HepG2 (cell line): Measurements from ENCODE around the gene TANGO6. TPM values are rescaled to one million over a fixed set of nuclear protein-coding genes. Genes with fewer than 3 reads are reported as not detected.

Experiments
- BORCS8-MEF2B ChIP-seq: sonication (generic); formaldehyde crosslinking; IDR thresholded peaks from 2 replicates; pipeline ENCODE4 v1.8.0; 2022; ENCODE audit warnings: mild to moderate bottlenecking, missing genetic modification reagents
- CHCHD3 ChIP-seq: sonication (generic); formaldehyde crosslinking; IDR thresholded peaks from 2 replicates; pipeline ENCODE4 v1.8.0; 2022; ENCODE audit warnings: mild to moderate bottlenecking, missing genetic modification reagents, moderate library complexity
- DR1 ChIP-seq: sonication (generic); formaldehyde crosslinking; IDR thresholded peaks from 2 replicates; pipeline ENCODE4 v1.8.0; 2021; ENCODE audit warnings: mild to moderate bottlenecking, missing genetic modification reagents, inconsistent platforms
- GFI1 ChIP-seq: sonication (generic); formaldehyde crosslinking; IDR thresholded peaks from 2 replicates; pipeline ENCODE4 v1.5.0; 2020; ENCODE audit warnings: missing genetic modification reagents, mild to moderate bottlenecking, borderline replicate concordance
- KAT7 ChIP-seq: IDR thresholded peaks from 2 replicates; pipeline ENCODE4 v1.6.1; 2018; ENCODE audit warnings: borderline replicate concordance, missing compliant biosample characterization
- KLF13 ChIP-seq: sonication (generic); formaldehyde crosslinking; IDR thresholded peaks from 2 replicates; pipeline ENCODE4 v1.4.0; 2020; ENCODE audit warnings: mild to moderate bottlenecking, missing genetic modification reagents
- MAZ ChIP-seq, 2 experiments: sonication (generic) in 1 of 2; formaldehyde crosslinking in 1 of 2; IDR thresholded peaks; 2 replicates each; pipeline versions ENCODE4 v1.5.0 to v1.6.1; 2012 to 2020; ENCODE audit warnings: low read depth in 2 of 2, mild to moderate bottlenecking in 2 of 2, borderline replicate concordance in 1 of 2, improper control_type of control experiment in 1 of 2, low read length in 1 of 2, missing genetic modification reagents in 1 of 2, moderate library complexity in 1 of 2
- NFE2L1 ChIP-seq: sonication (generic); formaldehyde crosslinking; IDR thresholded peaks from 2 replicates; pipeline ENCODE4 v1.4.0; 2020; ENCODE audit warnings: missing genetic modification reagents, mild to moderate bottlenecking, borderline replicate concordance
- PHF8 ChIP-seq: sonication (generic); formaldehyde crosslinking; IDR thresholded peaks from 2 replicates; pipeline ENCODE4 v1.5.0; 2020; ENCODE audit warnings: missing genetic modification reagents
- POLR2G ChIP-seq: fragments of 200-400 bp; formaldehyde crosslinking; IDR thresholded peaks from 2 replicates; pipeline ENCODE4 v1.6.1; 2018; ENCODE audit warnings: mild to moderate bottlenecking, low read depth, low read length, moderate library complexity
- RARG ChIP-seq: sonication (generic); formaldehyde crosslinking; IDR thresholded peaks from 2 replicates; pipeline ENCODE4 v1.4.0; 2020; ENCODE audit warnings: low read depth, mild to moderate bottlenecking, missing genetic modification reagents
- YEATS4 ChIP-seq: sonication (generic); formaldehyde crosslinking; IDR thresholded peaks from 2 replicates; pipeline ENCODE4 v1.4.0; 2020; ENCODE audit warnings: missing genetic modification reagents, borderline replicate concordance
- ZNF251 ChIP-seq: sonication (generic); formaldehyde crosslinking; IDR thresholded peaks from 2 replicates; pipeline ENCODE4 v1.9.0; 2021; ENCODE audit warnings: mild to moderate bottlenecking, missing genetic modification reagents
- polyA plus RNA-seq, 8 experiments: library from polyadenylated mRNA; depleted of rRNA in 3 of 8; stranded (reverse) in 7 of 8; unstranded in 1 of 8; fragments of >200 nt; fragmentation: Illumina TruSeq in 4 of 8; extraction: Trizol in 4 of 8; gene quantifications; 2 replicates each; pipeline versions ENCODE4 v1.2.1 to v1.2.3, GENCODE V29; 2011 to 2016; ENCODE audit warnings: low read depth in 4 of 8, missing spikeins in 1 of 8, mixed read lengths in 1 of 8; ENCODE audit not compliant: insufficient read depth in 1 of 8
- total RNA-seq, 5 experiments: library from RNA; depleted of rRNA; stranded (reverse); fragments of >200 nt; fragmentation: Illumina TruSeq; extraction: Trizol; gene quantifications; 2 replicates each; pipeline ENCODE4 v1.2.3, GENCODE V29; 2016; ENCODE audit warnings: low read depth in 1 of 5
- TF ChIP-seq, protein P1 (sequence below): sonication (generic); formaldehyde crosslinking; IDR thresholded peaks from 2 replicates; pipeline ENCODE4 v1.4.0; 2020; ENCODE audit warnings: missing genetic modification reagents
- TF ChIP-seq, protein P2 (sequence below): sonication (generic); formaldehyde crosslinking; IDR thresholded peaks from 2 replicates; pipeline ENCODE4 v1.4.0; 2020; ENCODE audit warnings: missing genetic modification reagents
- TF ChIP-seq, protein P3 (sequence below): IDR thresholded peaks from 2 replicates; pipeline ENCODE4 v1.4.0; 2020; ENCODE audit warnings: mild to moderate bottlenecking, missing genetic modification reagents
- TF ChIP-seq, protein P4 (sequence below): IDR thresholded peaks from 2 replicates; pipeline ENCODE4 v1.6.1; 2016; ENCODE audit warnings: missing genetic modification reagents, missing compliant biosample characterization
- TF ChIP-seq, protein P5 (sequence below): sonication (generic); formaldehyde crosslinking; IDR thresholded peaks from 2 replicates; pipeline ENCODE4 v1.5.0; 2020; ENCODE audit warnings: mild to moderate bottlenecking, missing genetic modification reagents
- TF ChIP-seq, protein P6 (sequence below): fragments of 450-650 bp; IDR thresholded peaks from 2 replicates; pipeline ENCODE4 v1.6.1; 2016

TANGO6 gene
- total and polyA plus RNA-seq, 2 of the 13 experiments (the other 11 are each of a cell fraction or from before 2014, with no cell fraction given) = 7.2 to 13.3 TPM

DNA sequence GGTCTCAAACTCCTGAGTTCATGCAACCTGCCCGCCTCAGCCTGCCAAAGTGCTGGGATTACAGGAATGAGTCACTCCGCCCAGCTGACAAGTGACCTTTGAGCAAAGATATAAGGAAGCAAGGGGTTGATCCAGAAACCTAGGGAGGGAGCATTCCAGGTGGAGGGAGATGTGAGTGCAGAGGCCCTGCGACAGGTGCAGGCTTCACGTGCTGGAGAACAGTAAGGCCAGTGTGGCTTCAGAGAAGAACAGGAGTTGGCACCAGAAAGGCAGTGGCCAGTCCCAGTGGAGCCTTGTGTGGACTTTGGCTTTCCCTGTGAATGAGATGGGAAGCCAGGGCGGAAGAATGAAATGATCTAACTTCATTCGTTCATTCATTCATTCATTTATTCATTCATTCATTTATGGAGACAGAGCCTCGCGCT is 188.6 kb downstream of the TANGO6 start (continued):
- TF ChIP-seq MAZ (IDR thresholded peaks at IDR 0.05; ENCODE audit: borderline replicate concordance, low read depth, low read length) = no peak
- no peak for TF ChIP-seq MAZ (CRISPR knock-in tag; IDR thresholded peaks at IDR 0.05; ENCODE audit: low read depth)
- TF ChIP-seq, protein P1, sequence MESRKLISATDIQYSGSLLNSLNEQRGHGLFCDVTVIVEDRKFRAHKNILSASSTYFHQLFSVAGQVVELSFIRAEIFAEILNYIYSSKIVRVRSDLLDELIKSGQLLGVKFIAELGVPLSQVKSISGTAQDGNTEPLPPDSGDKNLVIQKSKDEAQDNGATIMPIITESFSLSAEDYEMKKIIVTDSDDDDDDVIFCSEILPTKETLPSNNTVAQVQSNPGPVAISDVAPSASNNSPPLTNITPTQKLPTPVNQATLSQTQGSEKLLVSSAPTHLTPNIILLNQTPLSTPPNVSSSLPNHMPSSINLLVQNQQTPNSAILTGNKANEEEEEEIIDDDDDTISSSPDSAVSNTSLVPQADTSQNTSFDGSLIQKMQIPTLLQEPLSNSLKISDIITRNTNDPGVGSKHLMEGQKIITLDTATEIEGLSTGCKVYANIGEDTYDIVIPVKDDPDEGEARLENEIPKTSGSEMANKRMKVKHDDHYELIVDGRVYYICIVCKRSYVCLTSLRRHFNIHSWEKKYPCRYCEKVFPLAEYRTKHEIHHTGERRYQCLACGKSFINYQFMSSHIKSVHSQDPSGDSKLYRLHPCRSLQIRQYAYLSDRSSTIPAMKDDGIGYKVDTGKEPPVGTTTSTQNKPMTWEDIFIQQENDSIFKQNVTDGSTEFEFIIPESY (CRISPR knock-in tag) = 0 out of 2 replicates have a peak, but pooled peaks have one; percentile 37
- TF ChIP-seq, protein P2, sequence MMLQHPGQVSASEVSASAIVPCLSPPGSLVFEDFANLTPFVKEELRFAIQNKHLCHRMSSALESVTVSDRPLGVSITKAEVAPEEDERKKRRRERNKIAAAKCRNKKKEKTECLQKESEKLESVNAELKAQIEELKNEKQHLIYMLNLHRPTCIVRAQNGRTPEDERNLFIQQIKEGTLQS = peak; percentile 92
- TF ChIP-seq, protein P3, sequence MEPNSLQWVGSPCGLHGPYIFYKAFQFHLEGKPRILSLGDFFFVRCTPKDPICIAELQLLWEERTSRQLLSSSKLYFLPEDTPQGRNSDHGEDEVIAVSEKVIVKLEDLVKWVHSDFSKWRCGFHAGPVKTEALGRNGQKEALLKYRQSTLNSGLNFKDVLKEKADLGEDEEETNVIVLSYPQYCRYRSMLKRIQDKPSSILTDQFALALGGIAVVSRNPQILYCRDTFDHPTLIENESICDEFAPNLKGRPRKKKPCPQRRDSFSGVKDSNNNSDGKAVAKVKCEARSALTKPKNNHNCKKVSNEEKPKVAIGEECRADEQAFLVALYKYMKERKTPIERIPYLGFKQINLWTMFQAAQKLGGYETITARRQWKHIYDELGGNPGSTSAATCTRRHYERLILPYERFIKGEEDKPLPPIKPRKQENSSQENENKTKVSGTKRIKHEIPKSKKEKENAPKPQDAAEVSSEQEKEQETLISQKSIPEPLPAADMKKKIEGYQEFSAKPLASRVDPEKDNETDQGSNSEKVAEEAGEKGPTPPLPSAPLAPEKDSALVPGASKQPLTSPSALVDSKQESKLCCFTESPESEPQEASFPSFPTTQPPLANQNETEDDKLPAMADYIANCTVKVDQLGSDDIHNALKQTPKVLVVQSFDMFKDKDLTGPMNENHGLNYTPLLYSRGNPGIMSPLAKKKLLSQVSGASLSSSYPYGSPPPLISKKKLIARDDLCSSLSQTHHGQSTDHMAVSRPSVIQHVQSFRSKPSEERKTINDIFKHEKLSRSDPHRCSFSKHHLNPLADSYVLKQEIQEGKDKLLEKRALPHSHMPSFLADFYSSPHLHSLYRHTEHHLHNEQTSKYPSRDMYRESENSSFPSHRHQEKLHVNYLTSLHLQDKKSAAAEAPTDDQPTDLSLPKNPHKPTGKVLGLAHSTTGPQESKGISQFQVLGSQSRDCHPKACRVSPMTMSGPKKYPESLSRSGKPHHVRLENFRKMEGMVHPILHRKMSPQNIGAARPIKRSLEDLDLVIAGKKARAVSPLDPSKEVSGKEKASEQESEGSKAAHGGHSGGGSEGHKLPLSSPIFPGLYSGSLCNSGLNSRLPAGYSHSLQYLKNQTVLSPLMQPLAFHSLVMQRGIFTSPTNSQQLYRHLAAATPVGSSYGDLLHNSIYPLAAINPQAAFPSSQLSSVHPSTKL (CRISPR knock-in tag) = peak; percentile 86
- TF ChIP-seq, protein P4, sequence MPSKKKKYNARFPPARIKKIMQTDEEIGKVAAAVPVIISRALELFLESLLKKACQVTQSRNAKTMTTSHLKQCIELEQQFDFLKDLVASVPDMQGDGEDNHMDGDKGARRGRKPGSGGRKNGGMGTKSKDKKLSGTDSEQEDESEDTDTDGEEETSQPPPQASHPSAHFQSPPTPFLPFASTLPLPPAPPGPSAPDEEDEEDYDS = peak; percentile 21; the same call in 1 of the 2 replicates
- TF ChIP-seq CHCHD3 (CRISPR knock-in tag) = no peak
- no peak for TF ChIP-seq ZNF251 (CRISPR knock-in tag)
- TF ChIP-seq PHF8 (CRISPR knock-in tag) = no peak
- no peak for TF ChIP-seq KLF13 (CRISPR knock-in tag)
- no peak for TF ChIP-seq DR1 (CRISPR knock-in tag)
- TF ChIP-seq, protein P5, sequence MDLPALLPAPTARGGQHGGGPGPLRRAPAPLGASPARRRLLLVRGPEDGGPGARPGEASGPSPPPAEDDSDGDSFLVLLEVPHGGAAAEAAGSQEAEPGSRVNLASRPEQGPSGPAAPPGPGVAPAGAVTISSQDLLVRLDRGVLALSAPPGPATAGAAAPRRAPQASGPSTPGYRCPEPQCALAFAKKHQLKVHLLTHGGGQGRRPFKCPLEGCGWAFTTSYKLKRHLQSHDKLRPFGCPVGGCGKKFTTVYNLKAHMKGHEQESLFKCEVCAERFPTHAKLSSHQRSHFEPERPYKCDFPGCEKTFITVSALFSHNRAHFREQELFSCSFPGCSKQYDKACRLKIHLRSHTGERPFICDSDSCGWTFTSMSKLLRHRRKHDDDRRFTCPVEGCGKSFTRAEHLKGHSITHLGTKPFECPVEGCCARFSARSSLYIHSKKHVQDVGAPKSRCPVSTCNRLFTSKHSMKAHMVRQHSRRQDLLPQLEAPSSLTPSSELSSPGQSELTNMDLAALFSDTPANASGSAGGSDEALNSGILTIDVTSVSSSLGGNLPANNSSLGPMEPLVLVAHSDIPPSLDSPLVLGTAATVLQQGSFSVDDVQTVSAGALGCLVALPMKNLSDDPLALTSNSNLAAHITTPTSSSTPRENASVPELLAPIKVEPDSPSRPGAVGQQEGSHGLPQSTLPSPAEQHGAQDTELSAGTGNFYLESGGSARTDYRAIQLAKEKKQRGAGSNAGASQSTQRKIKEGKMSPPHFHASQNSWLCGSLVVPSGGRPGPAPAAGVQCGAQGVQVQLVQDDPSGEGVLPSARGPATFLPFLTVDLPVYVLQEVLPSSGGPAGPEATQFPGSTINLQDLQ = no peak
- no peak for TF ChIP-seq GFI1 (CRISPR knock-in tag)
- TF ChIP-seq KAT7 (CRISPR knock-in tag) = no peak
- TF ChIP-seq POLR2G = no peak
- no peak for TF ChIP-seq NFE2L1 (CRISPR knock-in tag)
- TF ChIP-seq BORCS8-MEF2B (CRISPR knock-in tag) = no peak
- no peak for TF ChIP-seq RARG
- TF ChIP-seq YEATS4 (CRISPR knock-in tag) = no peak; the same call in 1 of the 2 replicates
- TF ChIP-seq, protein P6, sequence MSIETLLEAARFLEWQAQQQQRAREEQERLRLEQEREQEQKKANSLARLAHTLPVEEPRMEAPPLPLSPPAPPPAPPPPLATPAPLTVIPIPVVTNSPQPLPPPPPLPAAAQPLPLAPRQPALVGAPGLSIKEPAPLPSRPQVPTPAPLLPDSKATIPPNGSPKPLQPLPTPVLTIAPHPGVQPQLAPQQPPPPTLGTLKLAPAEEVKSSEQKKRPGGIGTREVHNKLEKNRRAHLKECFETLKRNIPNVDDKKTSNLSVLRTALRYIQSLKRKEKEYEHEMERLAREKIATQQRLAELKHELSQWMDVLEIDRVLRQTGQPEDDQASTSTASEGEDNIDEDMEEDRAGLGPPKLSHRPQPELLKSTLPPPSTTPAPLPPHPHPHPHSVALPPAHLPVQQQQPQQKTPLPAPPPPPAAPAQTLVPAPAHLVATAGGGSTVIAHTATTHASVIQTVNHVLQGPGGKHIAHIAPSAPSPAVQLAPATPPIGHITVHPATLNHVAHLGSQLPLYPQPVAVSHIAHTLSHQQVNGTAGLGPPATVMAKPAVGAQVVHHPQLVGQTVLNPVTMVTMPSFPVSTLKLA = peak; percentile 38; the same call in 1 of the 2 replicates
